CD4-positive, alpha-beta T cell treated with Interleukin-17A for 4 hours (primary cell): Measurements from ENCODE around the gene CYB5R3.
A peak's percentile ranks its signal among the peaks of the same experiment; 100 is the strongest.
"Not testable (repeated sequence)": the region's sequence is repeated elsewhere in the genome, so short reads cannot be mapped to it uniquely, and the experiment has no call there.

Source experiments
- DNase-seq: peaks from one replicate; pipeline ENCODE4 v3.0.0-alpha.2; 2020; ENCODE audit warnings: mixed read lengths

Gene CYB5R3

GRCh38 chr22:42622061-42622710, 27.0 kb downstream of the CYB5R3 start:
- no peak for DNase-seq

- peak; percentile 65 for DNase-seq
Measured at GRCh38 chr22:42621505-42622002, 27.6 kb downstream of the CYB5R3 start.

GRCh38 chr22:42620084-42620483, 29.1 kb downstream of the CYB5R3 start:
- no peak for DNase-seq

- no peak for DNase-seq
Measured at GRCh38 chr22:42619261-42620063, 29.7 kb downstream of the CYB5R3 start.

DNA sequence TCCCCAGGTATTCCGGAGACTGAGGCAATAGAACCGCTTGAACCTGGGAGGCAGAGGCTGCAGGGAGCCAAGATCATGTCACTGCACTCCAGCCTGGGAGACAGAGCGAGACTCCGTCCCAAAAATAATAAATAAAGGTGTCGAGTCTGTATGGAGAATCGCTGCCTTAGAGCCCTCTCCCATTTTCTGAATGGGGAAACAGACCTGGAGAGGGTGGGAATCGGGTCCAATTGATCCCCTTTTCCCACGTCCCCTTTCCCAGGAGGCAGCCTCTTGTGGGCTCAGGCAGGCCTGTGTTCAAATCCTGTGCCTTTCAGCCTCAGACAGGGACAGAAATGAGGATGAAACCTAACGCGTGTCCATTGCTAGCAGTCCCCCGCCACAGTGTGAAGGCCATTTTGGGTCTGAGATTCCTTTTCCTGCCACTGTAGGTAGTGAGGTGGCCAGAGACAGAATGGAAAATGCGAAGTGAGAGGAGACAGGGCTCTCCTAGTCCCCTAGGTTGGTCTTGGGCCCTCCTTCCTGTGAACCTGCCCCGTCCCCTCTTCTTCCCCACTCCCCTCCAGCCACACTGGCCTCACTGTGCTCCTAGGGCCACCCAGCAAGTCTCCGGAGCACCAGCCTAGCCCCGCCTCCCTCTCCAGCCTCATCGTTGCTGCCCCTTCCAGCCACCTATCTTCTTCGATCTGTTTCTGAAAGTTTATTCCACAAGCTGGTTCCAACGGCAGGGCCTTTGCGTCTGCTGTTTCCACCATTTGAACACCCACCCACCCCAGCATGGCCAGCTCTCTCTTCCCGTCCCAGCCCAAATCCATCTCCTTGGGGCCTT, 31.8 kb downstream of the CYB5R3 start:
- no peak for DNase-seq

DNA sequence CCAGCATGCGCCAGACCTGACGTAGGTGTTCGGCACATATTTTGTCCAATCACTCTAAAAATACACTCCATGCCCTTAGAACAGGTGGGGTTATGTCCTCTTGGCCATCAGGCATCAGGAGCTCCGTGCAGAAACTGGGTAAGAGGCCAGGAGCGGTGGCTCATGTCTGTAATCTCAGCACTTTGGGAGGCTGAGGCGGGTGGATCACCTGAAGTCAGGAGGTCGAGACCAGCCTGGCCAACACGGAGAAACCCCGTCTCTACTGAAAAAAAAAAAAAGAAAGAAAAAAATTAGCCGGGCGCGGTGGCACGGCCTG, 33.4 kb downstream of the CYB5R3 start:
- DNase-seq: not testable (repeated sequence)

DNA sequence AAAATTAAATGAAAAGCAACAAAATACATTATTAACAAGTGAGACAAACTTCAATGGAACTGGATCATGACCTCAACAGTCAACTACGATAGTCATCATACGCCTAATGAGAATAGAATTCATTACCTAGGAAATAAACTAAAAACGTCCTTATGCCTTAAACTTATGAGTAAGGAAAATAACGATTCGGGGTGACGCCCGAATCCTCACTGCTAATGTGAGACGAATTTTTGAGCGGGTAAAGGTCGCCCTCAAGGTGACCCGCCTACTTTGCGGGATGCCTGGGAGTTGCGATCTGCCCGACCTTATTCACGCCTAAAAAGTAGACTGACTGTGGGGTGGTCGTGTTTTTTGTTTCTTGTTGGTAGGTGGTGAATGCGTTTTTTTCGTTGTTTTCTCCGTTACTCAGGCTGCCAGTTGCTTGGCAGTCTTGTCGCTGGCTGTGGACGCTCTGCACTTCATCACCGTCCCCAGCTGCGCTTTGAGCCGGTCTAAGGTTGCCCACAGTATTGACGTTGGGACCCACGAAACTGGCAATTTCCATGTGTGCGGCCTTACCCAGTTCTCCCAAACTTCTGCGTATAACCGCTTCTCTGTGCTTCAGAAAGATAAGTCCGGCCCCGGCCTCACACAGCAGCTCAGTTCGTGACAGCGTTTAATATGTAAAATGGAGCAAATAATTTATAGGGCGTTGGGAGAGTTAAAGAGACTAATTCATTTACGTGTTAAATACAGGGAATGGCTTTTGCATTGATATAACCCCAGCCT, 33.9 kb downstream of the CYB5R3 start:
- peak; percentile 78 for DNase-seq

DNA sequence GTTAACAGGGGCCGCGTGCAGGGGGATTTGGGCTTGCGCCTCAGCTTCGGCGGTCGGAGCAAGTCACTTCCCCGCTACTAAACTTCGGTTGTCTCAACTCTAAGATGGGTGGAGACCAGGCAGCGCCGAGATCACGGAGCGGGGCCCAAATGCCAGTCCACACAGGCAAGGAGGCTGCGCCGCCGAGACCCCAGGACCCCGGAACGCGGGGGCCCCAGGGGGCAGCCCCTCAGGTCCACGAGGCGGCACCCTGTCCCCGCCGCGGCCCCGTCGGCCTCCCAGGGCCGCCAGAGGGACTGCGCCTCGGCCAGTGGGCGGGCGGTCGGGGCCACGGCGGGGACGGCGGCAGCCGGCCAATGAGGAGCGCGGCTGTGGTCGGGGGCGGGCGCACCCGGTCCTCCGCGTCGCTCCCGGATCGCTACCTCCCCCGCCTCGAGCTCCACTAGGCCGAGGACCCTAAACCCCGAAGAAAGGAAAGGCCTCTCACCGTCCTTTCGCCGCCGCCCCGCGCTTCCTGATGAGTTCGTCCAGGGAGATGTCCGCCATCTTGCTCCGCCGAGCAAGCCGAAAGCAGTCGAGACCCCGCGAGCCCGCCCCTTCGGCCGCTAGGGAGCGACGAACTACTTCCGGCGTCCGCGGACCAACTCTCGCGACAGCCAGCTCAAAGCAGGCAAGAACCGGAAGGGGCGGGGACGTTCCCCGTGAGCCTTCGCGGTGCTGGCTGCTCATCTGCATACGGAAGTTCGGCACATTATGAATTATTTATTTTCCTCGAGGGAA, 34.7 kb downstream of the CYB5R3 start, which contains the start of gene POLDIP3:
Gene POLDIP3, minus strand, starts transcription at position 572 of the 780 bp plus-strand sequence. Its CDS starts 26 bp downstream, at position 546.
- DNase-seq: peak; percentile 99

GRCh38 chr22:42613872-42614301, 35.3 kb downstream of the CYB5R3 start:
- DNase-seq: no peak

GRCh38 chr22:42612336-42612735, 36.9 kb downstream of the CYB5R3 start:
- no peak for DNase-seq

DNA sequence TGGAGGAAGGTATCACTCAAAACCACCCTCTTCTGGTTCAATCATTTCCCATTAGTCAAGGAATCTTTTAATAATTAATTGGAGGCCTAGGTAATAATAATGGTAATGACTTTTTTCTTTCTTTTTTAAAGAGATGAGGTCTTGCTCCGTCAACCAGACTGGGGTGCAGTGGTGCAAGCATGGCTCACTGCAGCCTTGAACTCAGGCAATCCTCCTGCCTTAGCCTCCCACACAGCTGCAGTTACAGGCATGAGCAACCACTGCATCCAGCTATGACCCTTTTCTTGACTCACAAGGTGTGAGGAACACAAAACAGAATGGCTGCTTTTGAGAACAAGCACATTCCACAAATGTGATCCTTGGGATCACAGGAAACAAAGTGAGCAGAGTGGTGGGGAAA, 38.1 kb downstream of the CYB5R3 start:
- no peak for DNase-seq

GRCh38 chr22:42610186-42610585, 39.0 kb downstream of the CYB5R3 start:
- no peak for DNase-seq

DNA sequence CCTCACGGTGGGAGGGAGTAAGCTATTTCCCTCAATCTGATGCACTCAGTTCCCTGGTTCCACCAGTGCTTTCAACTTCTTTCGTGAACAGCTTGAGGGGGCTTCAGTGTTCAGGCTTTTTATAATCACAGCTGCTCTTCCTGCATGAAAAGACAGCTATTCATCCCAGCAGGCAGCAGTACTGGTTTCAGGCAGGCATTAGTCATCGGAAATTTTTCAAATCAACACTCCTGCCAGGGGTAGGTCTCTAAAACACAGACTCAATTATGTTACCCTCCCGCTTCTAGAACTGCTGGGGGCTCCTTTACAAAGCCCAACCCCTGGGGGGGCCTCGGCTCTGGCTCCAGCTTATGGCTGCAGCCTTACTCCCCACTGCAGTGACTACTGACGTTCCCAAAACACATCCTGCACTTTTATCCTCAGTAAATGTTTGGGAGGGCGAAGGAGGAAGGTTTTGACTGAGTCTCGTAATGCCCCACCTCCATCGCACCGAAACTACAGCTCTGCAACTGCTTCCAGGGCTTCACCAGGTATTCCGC, 40.3 kb downstream of the CYB5R3 start:
- DNase-seq: no peak

DNA sequence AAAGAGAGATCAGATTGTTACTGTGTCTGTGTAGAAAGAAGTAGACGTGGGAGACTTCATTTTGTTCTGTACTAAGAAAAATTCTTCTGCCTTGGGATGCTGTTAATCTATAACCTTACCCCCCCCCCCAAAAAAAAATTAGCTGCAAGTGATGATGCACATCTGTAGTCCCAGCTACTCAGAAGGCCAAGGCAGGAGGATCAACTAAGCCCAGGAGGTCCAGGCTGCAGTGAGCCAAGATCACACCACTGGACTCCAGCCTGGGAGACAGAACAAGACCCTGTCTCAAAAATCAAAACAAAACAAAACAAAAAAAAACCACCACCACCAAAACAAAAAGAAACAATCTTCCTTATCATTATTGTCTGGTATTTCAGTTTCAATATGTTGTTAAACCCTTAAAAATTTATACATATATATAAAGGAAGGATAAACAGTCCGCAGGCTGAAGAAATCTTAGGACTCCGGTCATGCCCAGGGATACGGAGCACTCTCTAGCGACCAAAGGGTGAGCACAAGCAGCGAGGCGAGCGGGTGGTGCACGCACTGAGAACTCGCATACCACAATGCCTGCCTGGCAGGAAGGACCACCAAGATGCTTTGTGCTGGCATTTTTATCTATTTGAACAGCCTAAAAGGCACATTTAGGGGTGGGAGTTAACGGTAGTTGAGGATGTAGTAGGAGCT, 40.9 kb downstream of the CYB5R3 start:
- DNase-seq: no peak

DNA sequence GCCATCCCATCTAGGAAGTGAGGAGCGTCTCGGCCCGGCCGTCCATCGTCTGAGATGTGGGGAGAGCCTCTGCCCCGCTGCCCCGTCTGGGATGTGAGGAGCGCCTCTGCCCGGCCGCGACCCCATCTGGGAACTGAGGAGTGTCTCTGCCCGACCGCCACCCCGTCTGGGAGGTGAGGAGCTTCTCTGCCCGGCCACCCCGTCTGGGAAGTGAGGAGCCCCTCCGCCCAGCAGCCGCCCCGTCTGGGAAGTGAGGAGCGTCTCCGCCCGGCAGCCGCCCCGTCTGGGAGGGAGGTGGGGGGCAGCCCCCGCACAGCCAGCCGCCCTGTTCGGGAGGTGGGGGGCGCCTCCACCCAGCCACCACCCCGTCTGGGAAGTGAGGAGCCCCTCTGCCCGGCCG, 41.6 kb downstream of the CYB5R3 start:
- not testable (repeated sequence) for DNase-seq

GRCh38 chr22:42604403-42604802, 44.8 kb downstream of the CYB5R3 start:
- DNase-seq: no peak

- no peak for DNase-seq
Measured at GRCh38 chr22:42603427-42603826, 45.8 kb downstream of the CYB5R3 start.

- DNase-seq: no peak
Measured at GRCh38 chr22:42602470-42602869, 46.7 kb downstream of the CYB5R3 start.

DNA sequence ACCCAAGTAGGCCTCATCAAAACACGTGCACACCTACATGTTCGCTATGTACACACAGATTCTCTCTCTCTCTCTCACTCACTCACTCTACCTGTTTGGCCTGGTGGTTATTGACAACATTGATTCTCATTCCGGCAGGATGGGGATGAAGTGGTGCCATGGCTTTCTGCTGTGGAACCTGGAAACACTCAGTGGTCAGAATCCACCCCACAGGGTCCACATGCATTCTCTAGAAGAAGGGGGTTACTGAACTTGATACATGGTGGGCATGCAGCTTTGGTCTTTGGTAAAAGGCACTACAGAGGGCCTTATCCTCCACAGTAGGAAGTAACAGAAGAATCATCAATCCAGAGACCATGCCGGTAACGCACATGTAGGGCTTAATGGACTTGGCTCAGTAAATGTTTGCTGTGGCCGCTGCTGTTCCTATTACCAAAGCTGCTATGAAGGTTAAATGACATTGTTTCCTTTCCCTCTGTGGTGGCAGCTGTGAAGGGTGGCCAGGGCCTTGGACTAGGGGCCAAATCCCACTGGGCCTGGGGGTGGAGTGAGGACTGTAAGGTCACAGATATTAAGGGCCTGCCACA, 47.2 kb downstream of the CYB5R3 start:
- no peak for DNase-seq

- no peak for DNase-seq
Measured at GRCh38 chr22:42596863-42597530, 52.2 kb downstream of the CYB5R3 start.
